Gastrocnemius medialis (tissue), 4 donors: ENCODE measurements around the gene PAK5.

Source experiments
- CTCF ChIP-seq, 5 experiments: fragments of 450-650 bp in 3 of 5; fragments of 200-600 bp in 2 of 5; sonication (generic) in 2 of 5; IDR thresholded peaks in 4 of 5; conservative IDR thresholded peaks in 1 of 5; 1 replicate in 4 of 5; 2 replicates in 1 of 5; pipeline ENCODE4 v1.5.1; 2016 to 2019; ENCODE audit warnings: antibody characterized with exemption in 5 of 5, mild to moderate bottlenecking in 3 of 5, moderate library complexity in 3 of 5
- POLR2A ChIP-seq, 2 donors: fragments of 450-650 bp; IDR thresholded peaks; one replicate each; pipeline ENCODE4 v1.6.1; 2017; ENCODE audit warnings: antibody characterized with exemption in 2 of 2, mild to moderate bottlenecking in 2 of 2, moderate library complexity in 2 of 2

- TF ChIP-seq CTCF (IDR thresholded peaks at IDR 0.05 in 4 of 5, conservative IDR thresholded peaks at IDR 0.05 in 1 of 5), result no peak
- no peak for TF ChIP-seq POLR2A (IDR thresholded peaks at IDR 0.05)
These were observed 323.7 kb downstream of the PAK5 start for GRCh38 chr20:9515214-9515585.
